Aorta (tissue), 5 donors: ENCODE measurements around the gene MBD3. TPM values are rescaled to one million over a fixed set of nuclear protein-coding genes. Genes with fewer than 3 reads are reported as not detected.

Experiments used
- ATAC-seq: fragments of 200-7000 bp; cut with Tn5 transposase; one replicate; pipeline ENCODE4 v1.9.1; 2022; ENCODE audit warnings: moderate library complexity; ENCODE audit not compliant: low FRiP score
- DNase-seq, 2 donors: peaks; one replicate each; pipeline ENCODE4 v3.0.0-alpha.2; 2020
- H3K27ac ChIP-seq, 2 donors: one replicate each; pipeline ENCODE4 v1.5.1; 2013; ENCODE audit warnings: low read length in 2 of 2, mild to moderate bottlenecking in 2 of 2, moderate library complexity in 2 of 2, control low read depth in 1 of 2, inconsistent platforms in 1 of 2, low read depth in 1 of 2
- H3K27me3 ChIP-seq, 2 donors: one replicate each; pipeline ENCODE4 v1.6.1; 2013; ENCODE audit warnings: control low read depth in 1 of 2, low read length in 1 of 2, mild to moderate bottlenecking in 1 of 2, moderate library complexity in 1 of 2; ENCODE audit not compliant: insufficient read depth in 2 of 2, control insufficient read depth in 1 of 2
- H3K36me3 ChIP-seq, 2 donors: one replicate each; pipeline ENCODE4 v1.6.1; 2013; ENCODE audit warnings: control low read depth in 1 of 2, low read length in 1 of 2, mild to moderate bottlenecking in 1 of 2; ENCODE audit not compliant: insufficient read depth in 2 of 2, control insufficient read depth in 1 of 2
- H3K4me1 ChIP-seq, 2 donors: one replicate each; pipeline ENCODE4 v1.6.1; 2013; ENCODE audit warnings: low read length in 2 of 2, control low read depth in 1 of 2, mild to moderate bottlenecking in 1 of 2, moderate library complexity in 1 of 2; ENCODE audit not compliant: insufficient read depth in 2 of 2, control insufficient read depth in 1 of 2
- H3K4me3 ChIP-seq, 2 donors: one replicate each; pipeline ENCODE4 v1.5.1; 2013; ENCODE audit warnings: low read length in 2 of 2, control low read depth in 1 of 2, mild to moderate bottlenecking in 1 of 2
- H3K9me3 ChIP-seq: one replicate; pipeline ENCODE4 v1.6.1; 2013; ENCODE audit warnings: mild to moderate bottlenecking, low read length; ENCODE audit not compliant: control insufficient read depth
- WGBS, 2 donors: extraction: QIAGEN DNeasy Blood & Tissue Kit; methylation state at CpG; one replicate each; pipeline ENCODE4 v1.1.7; 2013; 5-methylcytosine and 5-hydroxymethylcytosine counted together
- intact Hi-C, 2 donors: fragments of 100-400 bp; cut with DNase I; formaldehyde crosslinking; loops; one replicate each; pipeline versions ENCODE4 v1.14.2 to v1.15.0; 2022
- polyA plus RNA-seq, 2 donors: library from polyadenylated mRNA; stranded (reverse); fragments of 200-250 nt; gene quantifications; one replicate each; pipeline ENCODE4 v1.2.3, GENCODE V29; 2013
- total RNA-seq, 2 donors: library from RNA; stranded (reverse); fragmentation: NEBNext Ultra II Directional; extraction: Animal tissue kit (Norgen Biotek cat#: 25700); gene quantifications; one replicate each; pipeline ENCODE4 v1.2.1, GENCODE V29; 2021
- donor health status: healthy with polysubstance abuse.
- donor health status: Bipolar disorder and iron deficiency.
- donor health status: DM: no; HTN: no; CAD: no.
- donor health status: DM: no; HTN: no; CAD: no.
- donor health status: DM: yes; HTN: yes; CAD: no.

The MBD3 gene
- total and polyA plus RNA-seq, 4 donors: 37.6 to 106 (median 62.1) TPM

DNA sequence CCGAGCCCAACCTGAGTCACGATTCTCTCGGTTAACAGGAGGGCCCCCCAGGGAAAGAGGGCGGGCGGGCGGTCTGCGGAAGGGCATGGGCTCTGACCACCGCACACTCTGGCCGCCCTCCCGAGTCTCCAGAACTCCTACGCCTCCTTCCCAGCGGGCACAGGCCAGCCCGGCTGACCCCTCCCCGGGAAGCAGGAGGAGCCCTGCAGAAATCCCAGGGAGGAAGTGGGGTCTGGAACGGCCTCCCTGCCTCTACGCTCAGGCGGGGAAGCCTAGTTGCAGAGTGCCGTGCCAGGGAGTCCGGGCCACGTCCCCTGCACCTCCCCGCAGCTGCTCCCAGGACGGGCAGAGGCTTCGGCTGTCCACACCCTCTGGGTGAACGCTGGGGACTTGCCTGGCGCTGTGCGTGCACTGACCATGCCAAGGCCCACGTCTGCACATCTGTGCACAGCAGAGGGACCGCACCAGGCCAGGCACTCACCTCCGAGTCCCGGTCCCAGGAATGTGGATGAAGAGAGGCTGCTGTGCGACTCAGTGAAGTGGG, 39.0 kb upstream of the MBD3 start:
- no peaks in the 10 kb centered on the region for H3K4me1 ChIP-seq
- intact Hi-C loops: no loop called here
- DNase-seq (no peak), ATAC-seq (no peak)
- H3K27me3 ChIP-seq: no peaks in the 10 kb centered on the region
- 87 to 89% methylated on average over 30 to 31 of the region's 31 CpGs for WGBS, 2 donors
- H3K36me3 ChIP-seq: no peaks in the 10 kb centered on the region
- H3K9me3 ChIP-seq: no peaks in the 10 kb centered on the region
- no peak overlapping the region for H3K27ac ChIP-seq
- no peak overlapping the region for H3K4me3 ChIP-seq

DNA sequence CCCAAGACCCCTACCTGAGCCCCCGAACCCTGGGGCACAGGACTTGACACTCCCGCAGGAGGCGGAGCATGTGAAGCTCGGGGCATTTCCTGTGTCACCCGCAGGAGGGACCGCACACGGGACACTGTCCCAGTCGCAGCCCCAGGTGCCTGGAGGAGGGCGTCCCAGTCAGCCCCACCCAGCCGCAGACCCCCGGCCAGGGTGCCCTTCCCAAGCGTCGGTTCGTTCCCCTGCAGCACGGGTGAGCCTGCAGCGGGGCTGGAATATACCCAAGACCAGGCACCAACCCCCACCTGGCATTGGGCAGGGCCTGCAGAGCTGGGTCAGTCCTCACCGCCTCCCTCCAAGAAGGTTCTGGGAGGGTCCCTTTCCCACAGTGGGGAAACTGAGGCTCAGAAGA, 38.1 kb upstream of the MBD3 start:
- Histone ChIP-seq H3K9me3 (no peaks in the 10 kb centered on the region), H3K36me3 (no peaks in the 10 kb centered on the region), H3K4me1 (no peaks in the 10 kb centered on the region), H3K4me3 (no peak overlapping the region), H3K27me3 (no peaks in the 10 kb centered on the region), H3K27ac (no peak overlapping the region)
- ATAC-seq (no peak), DNase-seq (no peak)
- 89 to 91% methylated on average over 17 of the region's 17 CpGs for WGBS, 2 donors
- intact Hi-C loops: no loop called here

DNA sequence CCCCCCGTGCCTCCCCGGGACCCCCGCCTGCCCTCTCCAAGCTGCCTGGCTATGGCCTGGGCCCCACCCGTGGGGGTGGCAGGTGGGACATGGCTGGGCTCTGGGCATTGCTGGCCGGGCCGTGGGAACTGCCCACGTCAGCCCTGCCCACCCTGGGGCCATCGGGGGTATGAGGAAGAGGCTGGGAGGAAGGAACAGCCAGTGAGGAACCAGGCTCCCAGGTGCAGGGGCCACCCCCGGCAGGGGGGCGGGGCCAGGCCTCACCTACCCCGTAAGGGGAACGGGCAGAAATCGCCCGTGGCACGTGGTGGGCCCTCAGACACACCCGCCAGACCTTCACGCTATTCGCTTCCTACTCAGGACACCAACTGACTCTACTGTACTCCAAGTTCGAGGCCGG, 37.3 kb upstream of the MBD3 start:
- 91 to 97% methylated on average over 20 of the region's 20 CpGs for WGBS, 2 donors
- no peaks in the 10 kb centered on the region for H3K4me1 ChIP-seq

DNA sequence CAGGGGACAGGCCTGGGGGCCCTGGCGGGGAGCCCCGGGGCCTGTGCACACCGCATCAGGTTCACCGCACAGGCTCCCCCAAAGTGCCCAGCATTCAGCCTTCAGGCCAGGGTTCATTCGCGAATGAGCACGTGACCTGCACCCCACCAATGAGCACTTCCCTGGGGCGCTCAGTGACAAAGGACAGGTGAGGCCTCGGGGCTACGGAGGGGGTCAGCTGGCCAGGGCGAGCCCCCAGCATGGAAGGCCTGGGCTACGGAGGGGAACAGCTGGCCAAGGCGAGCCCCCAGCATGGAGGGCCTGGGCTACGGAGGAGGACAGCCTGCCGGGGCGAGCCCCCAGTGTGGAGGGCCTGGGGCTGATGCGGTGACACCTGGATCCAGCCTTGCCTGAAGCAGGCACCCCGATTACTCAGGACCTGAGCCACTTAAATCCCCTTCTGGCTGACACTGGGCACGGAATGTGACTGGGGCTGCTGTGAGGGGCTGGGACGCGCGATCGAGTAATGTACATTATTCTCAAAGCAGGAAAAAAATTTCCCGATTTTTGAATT, 36.7 kb upstream of the MBD3 start:
- WGBS, 2 donors: 96 to 97% methylated on average over 24 of the region's 24 CpGs

More for the DNA sequence above, 37.3 kb upstream of the MBD3 start:
- Histone ChIP-seq H3K4me3 (no peak overlapping the region), H3K9me3 (no peaks in the 10 kb centered on the region), H3K36me3 (no peaks in the 10 kb centered on the region), H3K27ac (no peak overlapping the region), H3K27me3 (no peaks in the 10 kb centered on the region)
- no peak for DNase-seq
- intact Hi-C loops: no loop called here
- no peak for ATAC-seq

DNA sequence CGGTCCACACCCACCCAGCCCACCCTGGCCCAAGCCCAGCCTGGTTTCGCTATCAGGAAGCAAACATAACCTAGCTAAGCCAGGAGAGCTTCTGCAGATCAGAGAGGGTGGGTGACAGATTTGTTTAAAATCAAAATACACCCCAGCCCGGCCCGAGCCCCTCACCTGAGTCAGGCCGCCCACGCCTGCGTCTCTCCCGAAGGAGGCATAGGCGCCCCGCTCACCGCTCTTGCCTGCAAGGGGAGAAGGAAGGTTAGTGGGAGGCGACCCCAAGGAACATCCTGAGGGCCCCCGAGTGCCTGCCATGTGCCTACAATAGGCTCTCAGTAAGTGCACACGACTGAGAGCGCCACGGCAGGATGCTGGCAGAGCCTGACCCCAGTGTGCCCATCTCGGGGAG, 34.5 kb upstream of the MBD3 start:
- intact Hi-C loops: no loop called here
- Histone ChIP-seq H3K4me3 (no peak overlapping the region), H3K36me3 (no peaks in the 10 kb centered on the region), H3K9me3 (no peaks in the 10 kb centered on the region), H3K4me1 (no peaks in the 10 kb centered on the region), H3K27ac (no peak overlapping the region), H3K27me3 (no peaks in the 10 kb centered on the region)
- DNase-seq: no peak
- no peak for ATAC-seq
- 90 to 95% methylated on average over 17 of the region's 17 CpGs for WGBS, 2 donors

More for the DNA sequence above, 36.7 kb upstream of the MBD3 start:
- Histone ChIP-seq H3K27ac (no peak overlapping the region), H3K4me3 (no peak overlapping the region), H3K27me3 (no peaks in the 10 kb centered on the region), H3K36me3 (no peaks in the 10 kb centered on the region), H3K9me3 (no peaks in the 10 kb centered on the region), H3K4me1 (no peaks in the 10 kb centered on the region)
- ATAC-seq (no peak), DNase-seq (no peak)
- intact Hi-C loops: no loop called here

DNA sequence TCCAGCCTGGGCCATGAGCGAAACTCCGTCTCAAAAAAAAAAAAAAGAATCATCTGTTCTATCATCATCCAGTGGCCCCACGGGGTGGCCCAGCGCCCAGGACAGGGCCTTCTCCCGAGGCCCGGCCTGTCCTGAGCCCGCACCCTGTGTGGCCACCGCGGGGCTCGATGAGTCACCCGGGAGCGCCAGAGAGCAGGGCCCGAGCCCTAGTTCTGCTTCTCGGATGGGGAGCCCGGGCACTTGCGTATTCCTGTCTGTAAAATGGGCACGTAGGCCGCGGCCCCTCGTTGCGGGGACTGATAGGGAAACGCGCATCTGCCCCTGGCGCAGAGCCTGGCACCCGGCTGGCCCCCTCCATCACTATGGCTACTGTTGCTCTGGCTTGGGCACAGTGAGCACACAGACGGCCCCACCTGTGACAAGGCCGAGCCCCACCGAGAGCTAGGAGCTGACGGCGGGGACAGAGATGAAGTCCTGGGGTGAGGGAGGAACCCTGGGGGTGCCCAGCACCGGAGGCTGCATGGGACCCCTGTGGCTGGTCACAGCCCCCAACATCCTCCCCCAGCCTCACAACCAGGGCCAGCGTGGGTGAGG, 33.8 kb upstream of the MBD3 start:
- no peaks in the 10 kb centered on the region for H3K27me3 ChIP-seq
- H3K4me1 ChIP-seq: no peaks in the 10 kb centered on the region
- DNase-seq (no peak), ATAC-seq (no peak)
- no peaks in the 10 kb centered on the region for H3K36me3 ChIP-seq
- intact Hi-C loops: no loop called here
- 90 to 91% methylated on average over 32 of the region's 32 CpGs for WGBS, 2 donors
- no peaks in the 10 kb centered on the region for H3K9me3 ChIP-seq
- no peak overlapping the region for H3K27ac ChIP-seq
- no peak overlapping the region for H3K4me3 ChIP-seq

DNA sequence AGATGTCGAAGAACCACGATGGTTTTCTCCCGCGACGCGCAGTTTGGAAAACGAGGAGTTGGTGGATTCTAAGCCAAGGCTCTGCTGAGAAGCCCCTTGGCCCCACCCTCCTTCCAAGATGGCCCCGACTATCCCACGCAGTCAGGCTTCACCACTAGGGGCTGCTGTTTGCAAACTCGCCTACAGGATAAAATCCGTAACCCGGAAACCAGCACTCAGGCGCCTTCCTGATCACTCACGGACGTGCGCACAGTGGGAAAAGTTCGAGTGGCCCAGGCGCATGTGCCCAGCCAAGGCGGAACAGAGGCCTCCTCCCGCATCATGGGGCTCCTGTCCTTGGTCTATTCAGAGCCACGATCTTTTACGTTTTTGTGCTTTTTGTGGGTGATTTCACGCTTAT, 31.8 kb upstream of the MBD3 start:
- intact Hi-C loops: no loop called here
- 70 to 83% methylated on average over 23 of the region's 23 CpGs for WGBS, 2 donors
- Histone ChIP-seq H3K36me3 (no peaks in the 10 kb centered on the region), H3K4me1 (no peaks in the 10 kb centered on the region), H3K4me3 (no peak overlapping the region), H3K9me3 (no peaks in the 10 kb centered on the region), H3K27me3 (no peaks in the 10 kb centered on the region), H3K27ac (no peak overlapping the region)
- ATAC-seq (no peak), DNase-seq (peak in 1 of 2 donors; percentile 76)

DNA sequence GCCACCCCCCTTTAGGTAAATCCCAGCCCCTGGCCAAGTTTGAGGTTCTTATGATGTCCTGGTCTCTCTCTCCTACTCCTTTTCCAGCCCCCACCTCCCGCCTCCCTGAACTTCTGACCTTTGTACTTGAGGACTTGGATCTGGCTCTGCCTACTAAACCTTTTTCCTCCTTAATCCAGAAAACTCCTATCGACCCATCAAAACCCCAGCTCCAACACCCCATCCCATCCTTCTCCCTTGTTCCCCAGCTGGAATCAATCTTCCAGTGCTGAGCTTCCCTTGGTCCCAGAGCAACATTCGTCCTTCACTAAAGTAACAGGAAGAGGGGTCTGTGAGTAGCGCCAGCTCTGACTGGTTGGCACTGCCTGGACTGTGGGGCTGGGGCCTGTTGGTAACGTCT, 29.9 kb upstream of the MBD3 start:
- H3K9me3 ChIP-seq: no peaks in the 10 kb centered on the region
- H3K4me1 ChIP-seq: no peaks in the 10 kb centered on the region
- H3K36me3 ChIP-seq: no peaks in the 10 kb centered on the region
- H3K27ac ChIP-seq: no peak overlapping the region
- intact Hi-C loops: no loop called here
- H3K27me3 ChIP-seq: no peaks in the 10 kb centered on the region
- no peak overlapping the region for H3K4me3 ChIP-seq
- WGBS, 2 donors: 86 to 91% methylated on average over 5 of the region's 5 CpGs
- ATAC-seq: no peak
- no peak for DNase-seq

DNA sequence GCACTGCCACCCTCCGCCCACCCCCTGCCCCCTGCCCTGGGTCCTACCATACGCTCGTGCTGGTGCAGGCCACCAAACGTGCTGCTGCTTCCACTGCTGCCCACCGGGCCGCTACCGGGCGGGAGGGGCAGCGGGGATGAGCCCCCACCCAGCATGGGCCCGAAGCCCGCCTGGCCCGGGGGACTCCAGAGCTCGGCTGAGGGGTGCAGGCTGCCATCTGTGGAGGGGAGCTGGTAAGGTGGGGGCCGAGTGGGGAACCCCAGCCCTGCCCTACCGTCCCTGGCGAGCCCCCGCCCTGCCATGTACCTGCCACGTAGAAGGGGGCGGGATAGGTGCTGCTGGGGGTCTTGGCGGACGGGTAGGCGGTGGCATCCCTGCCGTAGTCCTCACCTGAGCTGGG, 29.3 kb upstream of the MBD3 start:
- intact Hi-C loops: no loop called here
- ATAC-seq: no peak
- Histone ChIP-seq H3K27me3 (no peaks in the 10 kb centered on the region), H3K9me3 (no peaks in the 10 kb centered on the region), H3K4me3 (no peak overlapping the region), H3K36me3 (no peaks in the 10 kb centered on the region), H3K27ac (no peak overlapping the region), H3K4me1 (no peaks in the 10 kb centered on the region)
- WGBS, 2 donors: 88 to 89% methylated on average over 21 to 23 of the region's 23 CpGs
- no peak for DNase-seq
